GM21786 (cell line): Measurements from ENCODE around the gene MZT2B.
"Not testable (repeated sequence)": the region's sequence is repeated elsewhere in the genome, so short reads cannot be mapped to it uniquely, and the experiment has no call there.

Experiments
- ATAC-seq: cut with Tn5 transposase; IDR thresholded peaks from one replicate; pipeline ENCODE4 v1.9.1; 2021; ENCODE audit not compliant: unreplicated experiment

Gene MZT2B

DNA sequence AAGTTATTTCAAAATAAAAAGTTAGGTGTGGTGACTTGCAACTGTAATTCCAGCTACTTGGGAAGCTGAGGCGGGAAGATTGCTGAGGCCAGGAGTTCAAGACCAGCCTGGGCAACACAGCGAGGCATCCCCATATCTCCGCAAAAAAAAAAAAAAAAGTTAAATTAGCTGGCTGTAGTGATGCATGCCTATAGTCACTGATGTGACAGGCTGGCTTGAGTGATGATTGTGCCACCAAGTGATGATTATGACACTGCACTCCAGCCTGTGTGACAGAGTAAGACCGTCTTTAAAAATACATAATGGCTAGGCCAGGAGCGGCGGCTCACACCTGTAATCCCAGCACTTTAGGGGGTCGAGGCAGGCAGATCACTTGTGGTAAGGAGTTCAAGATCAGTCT lies 12.2 kb upstream of the MZT2B start:
- no peak for ATAC-seq

DNA sequence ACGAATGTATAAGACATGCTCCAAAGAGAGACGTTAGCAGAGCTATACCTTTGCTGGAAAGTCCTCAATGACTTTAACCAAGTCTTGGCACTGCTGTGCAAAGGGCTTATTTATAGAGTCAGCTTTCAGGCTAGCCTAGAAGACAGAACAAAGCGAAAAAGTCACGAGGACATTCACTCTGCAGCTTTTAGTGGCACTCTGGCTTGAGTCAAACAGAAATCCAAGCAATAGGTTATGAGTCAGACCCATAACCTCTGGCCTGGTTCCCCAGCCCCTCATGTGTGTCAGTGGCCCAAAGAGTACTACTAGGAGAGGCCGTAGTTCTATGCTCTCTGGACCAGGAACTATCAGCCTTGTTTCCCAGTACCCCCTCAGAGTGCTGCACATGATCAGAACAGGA lies 7.2 kb upstream of the MZT2B start:
- ATAC-seq, result peak; percentile 65

DNA sequence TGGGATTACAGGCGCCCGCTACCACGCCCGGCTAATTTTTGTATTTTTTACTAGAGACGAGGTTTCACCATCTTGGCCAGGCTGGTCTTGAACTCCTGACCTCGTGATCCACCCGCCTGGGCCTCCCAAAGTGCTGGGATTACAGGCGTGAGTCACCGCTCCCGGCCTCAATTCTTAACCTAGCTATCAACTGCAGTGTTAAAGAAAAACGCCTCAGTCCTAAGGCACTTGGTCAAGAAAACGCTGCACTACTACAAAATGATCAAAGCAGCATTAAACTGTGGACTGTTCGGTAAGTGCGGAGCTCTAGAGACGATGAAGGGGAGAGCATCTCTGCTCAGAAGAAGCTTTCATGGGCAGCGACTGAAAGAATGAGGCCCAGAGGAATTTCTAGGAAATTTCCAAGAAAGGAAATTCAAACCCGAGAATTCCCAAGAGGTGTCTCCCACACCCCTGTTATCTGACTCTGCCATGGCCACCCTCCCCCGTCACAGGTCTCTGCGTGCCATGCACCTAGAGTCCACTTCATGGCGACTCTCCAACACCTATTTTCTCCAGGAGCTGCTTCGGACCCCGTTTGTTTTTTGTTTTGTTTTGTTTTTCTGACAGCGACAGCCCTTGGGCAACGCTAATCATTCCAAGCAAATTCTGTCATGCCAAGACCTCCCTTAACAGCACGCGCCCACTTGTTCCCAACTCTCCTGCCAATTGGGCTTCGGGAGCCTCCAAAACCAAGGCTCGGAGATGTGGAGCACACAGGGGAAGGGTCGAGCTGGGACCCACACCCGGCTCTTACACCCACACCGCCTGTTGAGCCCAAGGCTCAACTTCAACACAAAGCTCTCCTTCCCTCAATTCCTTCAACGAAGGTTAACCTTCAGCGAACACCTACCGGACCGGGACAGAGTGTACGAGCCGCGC lies 1.4 kb upstream of the MZT2B start:
- ATAC-seq, result not testable (repeated sequence)

- ATAC-seq, result peak; percentile 56
Observed at GRCh38 chr2:130181325-130181879, 660 bp upstream of the MZT2B start, which contains the start of gene SMPD4. SMPD4 (minus strand) TSS chr2:130181602; CDS start chr2:130176592, 5,010 bp downstream.

DNA sequence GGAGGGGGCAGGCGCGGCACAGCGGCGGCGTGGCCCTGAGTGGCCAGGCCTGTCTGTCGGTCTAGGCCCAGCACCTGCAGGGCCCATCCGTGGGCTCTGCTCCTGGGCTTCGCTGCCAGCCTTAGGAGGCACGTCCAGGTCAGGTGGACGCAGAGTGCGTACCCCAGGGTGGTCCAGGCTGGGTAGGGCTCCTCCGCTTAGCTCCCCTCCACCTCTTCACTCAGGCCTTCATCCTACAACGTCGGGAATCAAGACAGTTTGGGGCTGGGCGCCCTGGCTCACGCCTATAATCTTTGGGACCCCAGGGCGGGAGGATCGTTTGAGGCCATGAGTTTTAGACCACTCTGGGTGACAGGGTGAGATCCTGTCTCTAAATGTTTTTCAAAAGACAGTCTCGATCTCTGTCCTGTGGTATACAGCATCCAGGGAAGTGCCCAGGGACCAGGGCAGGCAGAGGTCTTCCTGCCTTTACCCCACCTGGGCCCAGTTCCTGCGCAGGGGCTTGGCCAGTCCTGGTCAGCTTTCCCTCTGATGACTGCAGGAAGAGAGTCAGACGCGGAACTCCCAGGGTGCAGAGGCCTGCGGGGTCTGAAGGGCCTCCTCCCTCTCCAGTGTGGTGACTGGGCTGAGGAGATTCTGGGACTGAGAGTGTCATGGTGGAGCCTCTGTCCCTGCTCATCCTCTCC lies 907 bp downstream of the MZT2B start:
- not testable (repeated sequence) for ATAC-seq

DNA sequence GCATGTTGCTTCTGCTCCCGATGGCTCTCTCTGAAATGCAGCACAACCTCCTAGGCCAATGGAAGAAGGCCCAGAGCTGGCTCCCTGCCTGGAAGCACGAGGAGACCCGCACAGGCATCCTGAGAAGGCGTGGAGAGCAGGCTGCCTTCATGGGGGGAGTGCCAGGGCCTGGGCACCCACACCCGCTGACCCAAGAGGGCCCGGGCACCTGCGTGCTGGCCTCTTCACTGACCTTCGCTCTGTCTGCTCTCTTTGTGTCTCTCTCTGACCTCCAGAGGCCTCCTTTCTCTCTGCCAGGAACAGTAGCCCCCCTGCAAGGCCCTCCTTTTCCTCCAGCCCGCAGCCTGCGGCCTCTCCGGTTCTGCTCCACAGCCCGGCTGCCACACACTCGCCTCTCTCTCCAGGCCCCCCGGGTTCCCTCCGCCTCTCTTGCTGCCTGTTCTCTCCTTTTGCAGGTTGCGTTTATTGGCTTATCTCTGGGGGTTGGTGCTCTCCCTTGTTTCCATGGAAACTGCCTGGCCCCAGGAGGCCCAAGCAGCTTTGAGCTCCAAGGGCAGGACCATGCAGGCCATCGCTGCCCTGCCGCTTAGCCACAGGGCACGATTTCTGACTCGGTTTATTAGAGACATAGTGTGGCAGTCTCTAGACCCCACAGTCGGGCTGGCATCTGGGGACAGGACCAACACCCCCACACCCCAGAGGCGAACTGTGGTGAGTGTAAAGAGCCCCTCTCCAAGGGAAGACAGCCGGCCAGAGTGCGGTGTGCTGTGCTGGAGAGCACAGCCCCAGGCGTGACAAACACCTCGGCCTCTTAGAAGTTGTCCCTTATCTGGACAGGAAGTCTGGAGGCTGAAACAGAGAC lies 1.7 kb downstream of the MZT2B start:
- ATAC-seq, result no peak

DNA sequence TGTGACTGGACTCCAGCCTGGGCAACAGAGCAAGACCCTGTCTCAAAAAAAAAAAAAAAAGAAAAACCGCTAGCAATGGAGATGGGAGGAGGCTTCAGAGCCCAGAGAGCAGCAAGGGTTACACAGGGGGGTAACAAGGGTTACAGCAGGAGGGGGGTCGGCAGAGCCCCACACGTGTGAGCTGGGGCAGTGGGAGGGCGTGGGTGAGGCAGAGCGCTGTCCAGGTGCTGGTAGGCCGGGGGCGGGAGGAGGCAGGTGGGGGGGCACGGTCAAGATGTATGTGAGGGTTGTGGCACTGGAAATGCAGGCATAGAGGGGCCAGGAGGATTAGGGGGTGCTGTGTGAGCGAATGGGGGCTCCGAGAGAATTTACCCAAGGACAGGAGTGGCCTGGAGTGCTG lies 3.4 kb downstream of the MZT2B start:
- ATAC-seq, result no peak

DNA sequence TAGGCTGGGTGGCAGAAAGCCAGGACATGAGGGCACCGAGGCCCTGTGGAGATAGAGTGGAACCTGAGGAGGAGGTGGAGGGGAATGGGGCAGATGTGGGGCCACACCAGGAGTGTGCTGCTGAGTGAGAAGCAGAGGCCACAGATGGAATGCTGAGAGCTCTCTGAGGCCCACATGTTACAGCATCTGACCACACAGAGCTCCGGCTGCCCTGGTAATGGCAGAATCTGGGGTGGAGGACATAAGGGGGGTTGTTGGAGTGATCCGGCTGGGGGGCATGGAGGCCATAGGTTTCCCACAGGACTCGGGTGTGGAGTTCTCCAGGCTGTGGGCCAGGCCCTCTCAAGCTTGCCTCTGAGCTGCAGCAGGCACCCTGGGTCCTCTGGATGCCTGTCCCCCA lies 3.8 kb downstream of the MZT2B start:
- ATAC-seq, result no peak

DNA sequence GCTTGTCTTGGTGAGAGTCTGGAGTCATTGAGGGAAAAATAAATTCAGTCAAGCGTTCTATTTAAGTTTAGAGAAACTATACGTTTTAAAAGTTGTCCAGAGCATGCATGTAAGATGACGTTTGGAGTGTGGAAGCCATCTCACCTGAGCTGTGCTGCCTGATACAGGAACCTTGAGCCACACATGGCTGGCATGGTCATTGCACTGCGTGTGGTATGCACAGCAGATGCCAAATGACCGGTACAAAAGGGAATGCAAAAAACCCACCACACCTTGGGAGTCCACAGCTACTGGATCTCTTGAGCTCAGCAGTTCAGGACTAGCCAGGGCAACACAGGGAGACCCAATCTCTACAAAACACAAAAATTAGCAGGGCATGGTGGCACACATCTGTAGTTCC lies 4.3 kb downstream of the MZT2B start:
- no peak for ATAC-seq

DNA sequence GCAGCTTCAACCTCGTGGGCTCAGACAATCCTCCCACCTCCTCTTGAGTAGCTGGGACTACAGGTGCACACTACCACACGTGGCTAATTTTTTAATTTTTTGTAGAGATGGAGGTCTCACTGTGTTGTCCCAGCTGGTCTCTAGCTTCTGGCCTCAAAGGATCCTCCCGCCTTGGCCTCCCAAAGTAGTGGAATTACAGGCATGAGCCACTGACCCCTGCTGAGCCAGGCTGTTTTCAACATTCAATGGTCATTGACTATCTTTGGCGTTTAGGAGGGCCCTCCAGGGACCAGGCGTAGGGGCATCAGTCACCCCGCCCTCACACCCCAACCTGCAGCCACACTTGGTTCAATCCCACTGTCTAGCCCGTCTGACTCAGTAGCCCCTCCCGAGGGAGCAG lies 5.2 kb downstream of the MZT2B start:
- no peak for ATAC-seq

GRCh38 chr2:130187859-130188792 lies 6.1 kb downstream of the MZT2B start:
- ATAC-seq, result not testable (repeated sequence)

- not testable (repeated sequence) for ATAC-seq
Observed at GRCh38 chr2:130188958-130189357, 6.9 kb downstream of the MZT2B start.

DNA sequence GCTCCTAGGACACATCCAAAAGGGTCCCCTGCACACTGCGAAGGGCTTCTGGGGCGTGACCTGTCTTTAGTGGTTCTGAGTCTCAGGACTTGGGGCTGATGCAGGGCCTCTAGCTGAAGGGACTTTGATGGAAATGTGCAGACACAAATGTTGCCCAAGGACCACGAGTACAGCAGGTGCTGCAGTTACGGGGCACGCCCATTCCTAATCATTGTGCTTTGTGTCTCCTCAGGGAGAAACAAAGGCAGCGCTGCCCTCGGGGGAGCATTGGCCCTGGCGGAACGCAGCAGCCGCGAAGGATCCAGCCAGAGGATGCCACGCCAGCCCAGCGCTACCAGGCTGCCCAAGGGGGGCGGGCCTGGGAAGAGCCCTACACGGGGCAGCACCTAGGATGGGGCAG lies 8.2 kb downstream of the MZT2B start:
- no peak for ATAC-seq

GRCh38 chr2:130191319-130191718 lies 9.3 kb downstream of the MZT2B start:
- not testable (repeated sequence) for ATAC-seq

GRCh38 chr2:130192451-130192850 lies 10.4 kb downstream of the MZT2B start:
- ATAC-seq, result not testable (repeated sequence)

DNA sequence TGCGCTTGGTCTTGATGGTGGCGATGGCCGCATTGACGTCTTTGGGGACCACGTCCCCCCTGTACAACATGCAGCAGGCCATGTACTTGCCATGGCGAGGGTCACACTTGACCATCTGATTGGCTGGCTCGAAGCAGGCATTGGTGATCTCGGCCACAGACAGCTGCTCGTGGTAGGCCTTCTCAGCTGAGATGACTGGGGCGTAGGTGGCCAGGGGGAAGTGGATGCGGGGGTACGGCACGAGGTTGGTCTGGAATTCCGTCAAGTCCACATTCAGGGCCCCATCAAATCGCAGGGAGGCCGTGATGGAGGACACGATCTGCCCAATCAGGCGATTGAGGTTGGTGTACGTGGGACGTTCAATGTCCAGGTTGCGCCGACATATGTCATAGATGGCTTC lies 11.8 kb downstream of the MZT2B start:
- not testable (repeated sequence) for ATAC-seq

DNA sequence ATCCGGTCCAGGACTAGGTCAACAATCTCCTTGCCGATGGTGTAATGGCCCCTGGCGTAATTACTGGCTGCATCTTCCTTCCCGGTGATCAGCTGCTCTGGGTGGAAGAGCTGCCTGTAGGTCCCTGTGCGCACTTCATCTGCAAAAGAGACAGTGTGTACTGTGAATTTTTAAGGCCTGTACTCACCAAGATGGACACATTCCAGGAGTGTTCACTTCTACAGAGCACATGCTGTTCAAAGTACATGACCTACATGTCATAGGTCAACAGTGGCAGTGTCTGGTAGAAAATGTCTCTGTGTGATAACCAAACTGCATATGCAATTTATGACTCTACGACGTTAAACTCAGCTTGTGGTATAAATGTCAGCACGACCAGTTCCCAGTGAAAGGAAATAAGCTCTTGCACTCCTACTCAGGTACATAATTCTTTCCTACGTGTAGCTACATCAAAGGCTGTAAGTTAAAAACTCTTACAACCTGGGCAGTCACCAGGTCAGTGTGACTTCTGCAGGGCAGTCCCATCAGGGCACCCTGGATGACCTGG lies 13.1 kb downstream of the MZT2B start:
- ATAC-seq, result not testable (repeated sequence)

- not testable (repeated sequence) for ATAC-seq
Observed at GRCh38 chr2:130196052-130196451, 14.0 kb downstream of the MZT2B start.

GRCh38 chr2:130198343-130198742 lies 16.3 kb downstream of the MZT2B start, which contains the start of gene TUBA3E:
TUBA3E (minus strand) TSS chr2:130198439; CDS start chr2:130198360, 79 bp downstream.
- ATAC-seq, result no peak
